Stimulated activated CD8-positive, alpha-beta memory T cell treated with anti-CD3 and anti-CD28 coated beads, Interleukin-2, amount 100 ng/mL, for 48 hours (primary cell): ENCODE results near the gene SGO2.
"Not testable (repeated sequence)": the region's sequence is repeated elsewhere in the genome, so short reads cannot be mapped to it uniquely, and the experiment has no call there.

Experiments
- DNase-seq, 2 donors: peaks; one replicate each; pipeline ENCODE4 v3.0.0-alpha.2; 2020; ENCODE audit warnings: low read depth in 2 of 2

SGO2 gene

GRCh38 chr2:200515155-200515554 lies 10.9 kb upstream of the SGO2 start:
- no peak for DNase-seq

GRCh38 chr2:200523158-200523557 lies 2.8 kb upstream of the SGO2 start:
- DNase-seq, result no peak

- no peak for DNase-seq
These were observed 2.4 kb upstream of the SGO2 start for GRCh38 chr2:200523604-200524003.

GRCh38 chr2:200525066-200525465 lies 941 bp upstream of the SGO2 start:
- no peak for DNase-seq

GRCh38 chr2:200525551-200525881 lies 491 bp upstream of the SGO2 start:
- no peak for DNase-seq

GRCh38 chr2:200528228-200528627 lies 2.2 kb downstream of the SGO2 start:
- no peak for DNase-seq

GRCh38 chr2:200533754-200534153 lies 7.7 kb downstream of the SGO2 start:
- DNase-seq, result no peak

GRCh38 chr2:200534572-200534971 lies 8.6 kb downstream of the SGO2 start:
- no peak for DNase-seq

- DNase-seq, result no peak
These were observed 12.1 kb downstream of the SGO2 start for GRCh38 chr2:200538139-200538538.

- no peak for DNase-seq
These were observed 14.8 kb downstream of the SGO2 start for GRCh38 chr2:200540793-200541192.

- DNase-seq, result not testable (repeated sequence)
These were observed 40.6 kb downstream of the SGO2 start for GRCh38 chr2:200566596-200566995.

- DNase-seq, result no peak
These were observed 41.9 kb downstream of the SGO2 start for GRCh38 chr2:200567932-200568331.

GRCh38 chr2:200575957-200576356 lies 50.0 kb downstream of the SGO2 start:
- DNase-seq, result no peak

GRCh38 chr2:200577027-200577426 lies 51.0 kb downstream of the SGO2 start:
- DNase-seq, result no peak

GRCh38 chr2:200578778-200579177 lies 52.8 kb downstream of the SGO2 start:
- no peak for DNase-seq

GRCh38 chr2:200584639-200585038 lies 58.6 kb downstream of the SGO2 start:
- DNase-seq, result no peak

GRCh38 chr2:200585340-200585729 lies 59.3 kb downstream of the SGO2 start:
- DNase-seq, result no peak

- DNase-seq, result no peak
These were observed 60.0 kb downstream of the SGO2 start, which contains the start of gene AOX1 for GRCh38 chr2:200585730-200586643. TSS of gene AOX1 (plus strand) at chr2:200586014. CDS start at chr2:200586109, 95 bp downstream.

- no peak for DNase-seq
These were observed 60.6 kb downstream of the SGO2 start for GRCh38 chr2:200586644-200586975.

GRCh38 chr2:200587007-200587616 lies 61.1 kb downstream of the SGO2 start:
- DNase-seq, result no peak

- DNase-seq, result no peak
These were observed 62.2 kb downstream of the SGO2 start for GRCh38 chr2:200588076-200588678.

GRCh38 chr2:200590090-200590489 lies 64.1 kb downstream of the SGO2 start:
- no peak for DNase-seq

- no peak for DNase-seq
These were observed 65.3 kb downstream of the SGO2 start for GRCh38 chr2:200591308-200591707.
